SK-N-SH treated with all-trans-retinoic acid at 6 μM for 48 hours (cell line): ENCODE data around the gene GALNT1.
A peak's percentile ranks its signal among the peaks of the same experiment; 100 is the strongest.

Experiments used
- ATAC-seq: fragments of 200-7000 bp; cut with Tn5 transposase; 3 replicates; pipeline ENCODE4 v1.9.1; 2020; ENCODE audit warnings: mild to moderate bottlenecking, moderate library complexity
- ARNTL ChIP-seq: fragments of 450-650 bp; formaldehyde crosslinking; IDR thresholded peaks from 2 replicates; pipeline ENCODE4 v1.5.0; 2020; ENCODE audit warnings: low read depth, mild to moderate bottlenecking, moderate library complexity, borderline replicate concordance
- ESRRG ChIP-seq: fragments of 250-450 bp; sonication (Bioruptor Pico); IDR thresholded peaks from 2 replicates; pipeline ENCODE4 v1.6.1; 2021; ENCODE audit warnings: mild to moderate bottlenecking
- GLIS3 ChIP-seq: fragments of 250-450 bp; sonication (Bioruptor Pico); IDR thresholded peaks from 2 replicates; pipeline ENCODE4 v1.5.0; 2020; ENCODE audit warnings: mild to moderate bottlenecking, moderate library complexity
- OSR1 ChIP-seq: fragments of 250-450 bp; sonication (Bioruptor Pico); IDR thresholded peaks from 2 replicates; pipeline ENCODE4 v1.8.0; 2022; ENCODE audit warnings: moderate library complexity, mild to moderate bottlenecking, inconsistent platforms
- PPARA ChIP-seq: fragments of 250-450 bp; sonication (Bioruptor Pico); IDR thresholded peaks from 2 replicates; pipeline ENCODE4 v1.5.0; 2020; ENCODE audit warnings: mild to moderate bottlenecking, borderline replicate concordance
- RARB ChIP-seq: fragments of 250-450 bp; sonication (Bioruptor Pico); IDR thresholded peaks from 2 replicates; pipeline ENCODE4 v1.8.0; 2021; ENCODE audit warnings: mild to moderate bottlenecking, moderate library complexity
- SNAI2 ChIP-seq: fragments of 250-450 bp; sonication (Bioruptor Pico); IDR thresholded peaks from 2 replicates; pipeline ENCODE4 v1.5.0; 2020; ENCODE audit warnings: mild to moderate bottlenecking, moderate library complexity
- TCF4 ChIP-seq: fragments of 250-450 bp; sonication (Bioruptor Pico); IDR thresholded peaks from 2 replicates; pipeline ENCODE4 v1.8.0; 2021; ENCODE audit warnings: mild to moderate bottlenecking, moderate library complexity, borderline replicate concordance
- TOX ChIP-seq: fragments of 250-450 bp; sonication (Bioruptor Pico); IDR thresholded peaks from 2 replicates; pipeline ENCODE4 v1.8.0; 2021; ENCODE audit warnings: mild to moderate bottlenecking, moderate library complexity, borderline replicate concordance
- ZC3H10 ChIP-seq: fragments of 250-450 bp; sonication (Bioruptor Pico); IDR thresholded peaks from 2 replicates; pipeline ENCODE4 v1.5.1; 2021; ENCODE audit warnings: mild to moderate bottlenecking, moderate library complexity
- ZFP3 ChIP-seq: fragments of 250-450 bp; sonication (Bioruptor Pico); IDR thresholded peaks from 2 replicates; pipeline ENCODE4 v1.5.0; 2020; ENCODE audit warnings: mild to moderate bottlenecking, moderate library complexity
- ZFP30 ChIP-seq: fragments of 450-650 bp; formaldehyde crosslinking; IDR thresholded peaks from 2 replicates; pipeline ENCODE4 v1.5.0; 2022; ENCODE audit warnings: mild to moderate bottlenecking, moderate library complexity
- ZNF565 ChIP-seq: fragments of 450-650 bp; formaldehyde crosslinking; conservative IDR thresholded peaks from 2 replicates; pipeline ENCODE4 v1.5.0; 2020; ENCODE audit warnings: low read depth, mild to moderate bottlenecking, moderate library complexity
- ZNF70 ChIP-seq: fragments of 450-650 bp; formaldehyde crosslinking; IDR thresholded peaks from 2 replicates; pipeline ENCODE4 v1.5.0; 2020; ENCODE audit warnings: mild to moderate bottlenecking, moderate library complexity
- TF ChIP-seq, protein P1 (sequence below): fragments of 250-450 bp; sonication (Bioruptor Pico); IDR thresholded peaks from 2 replicates; pipeline ENCODE4 v1.5.1; 2020; ENCODE audit warnings: low read depth, mild to moderate bottlenecking, moderate library complexity
- TF ChIP-seq, protein P2 (sequence below): fragments of 250-450 bp; sonication (Bioruptor Pico); IDR thresholded peaks from 2 replicates; pipeline ENCODE4 v1.8.0; 2021; ENCODE audit warnings: low read depth, mild to moderate bottlenecking, moderate library complexity, borderline replicate concordance
- TF ChIP-seq, protein P3 (sequence below): fragments of 250-450 bp; sonication (Bioruptor Pico); IDR thresholded peaks from 2 replicates; pipeline ENCODE4 v1.8.0; 2020; ENCODE audit warnings: mild to moderate bottlenecking, moderate library complexity, borderline replicate concordance
- TF ChIP-seq, protein P4 (sequence below): fragments of 250-450 bp; sonication (Bioruptor Pico); IDR thresholded peaks from 2 replicates; pipeline ENCODE4 v1.5.0; 2020; ENCODE audit warnings: mild to moderate bottlenecking, moderate library complexity

The GALNT1 gene

DNA sequence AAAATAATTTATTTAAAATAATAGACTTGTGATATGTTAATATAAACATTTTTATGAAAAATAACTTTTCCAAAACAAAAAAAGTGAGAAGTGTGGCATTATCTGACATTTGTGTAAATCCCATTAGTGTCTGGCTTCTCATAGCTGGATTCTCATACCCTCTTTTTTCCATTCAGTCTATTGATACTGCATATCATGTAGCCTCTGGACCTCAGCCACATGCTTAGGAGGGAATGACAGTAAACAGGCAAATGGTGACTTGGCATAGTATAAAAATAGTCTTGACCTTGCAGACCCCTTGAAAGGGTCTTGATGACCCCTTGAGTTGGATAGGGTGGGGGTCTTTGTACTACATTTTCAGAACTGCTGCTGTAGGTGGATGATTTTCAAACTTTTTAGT lies 29.2 kb downstream of the GALNT1 start:
- TF ChIP-seq TOX (CRISPR knock-in tag) (no peak), ESRRG (CRISPR knock-in tag) (no peak)
- no peak for ATAC-seq

DNA sequence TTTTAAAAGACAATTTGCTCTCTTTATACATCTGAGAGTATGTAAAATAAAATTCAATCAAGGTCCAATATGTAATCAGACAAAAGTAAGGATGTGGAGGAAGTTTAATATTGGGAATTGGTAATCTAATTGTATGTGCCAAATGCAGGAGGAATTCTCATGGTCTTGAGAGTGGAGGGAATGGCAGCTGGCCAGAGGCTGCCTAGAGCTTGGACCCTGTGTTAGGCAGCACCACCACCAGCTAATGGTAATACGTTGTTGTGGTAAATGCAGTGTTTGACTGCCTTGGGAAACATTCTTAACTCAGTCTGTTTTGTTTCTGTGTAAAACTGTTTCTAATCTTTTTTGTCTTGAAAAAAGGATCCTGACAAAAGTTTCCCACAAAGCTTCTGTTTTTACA lies 30.0 kb downstream of the GALNT1 start:
- no peak; the same call in 2 of the 3 replicates for ATAC-seq
- no peak for TF ChIP-seq GLIS3 (CRISPR knock-in tag)
- no peak for TF ChIP-seq ZNF565 (CRISPR knock-in tag)
- TF ChIP-seq ZC3H10 (CRISPR knock-in tag), result no peak

DNA sequence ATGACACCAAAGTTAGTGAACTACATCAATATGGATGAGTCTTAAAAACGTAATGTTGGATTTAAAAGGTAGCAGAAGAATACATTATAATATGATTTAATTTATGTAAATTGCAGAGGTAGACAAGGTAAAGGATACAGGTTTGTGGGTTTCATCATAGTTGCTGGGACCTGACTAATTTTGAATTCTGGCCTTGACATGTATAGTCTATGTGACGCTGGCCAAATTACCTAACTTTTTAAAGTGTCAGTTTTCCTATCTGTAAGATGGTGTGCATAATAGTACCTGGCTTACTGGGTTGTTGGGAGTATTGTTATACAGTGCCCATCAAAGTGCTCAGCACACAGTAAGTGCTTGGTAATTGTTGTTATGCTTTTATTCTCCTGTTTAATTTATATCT lies 34.5 kb downstream of the GALNT1 start:
- TF ChIP-seq ARNTL (CRISPR knock-in tag) (no peak), SNAI2 (CRISPR knock-in tag) (no peak), ZNF565 (CRISPR knock-in tag) (no peak)
- ATAC-seq, result no peak

DNA sequence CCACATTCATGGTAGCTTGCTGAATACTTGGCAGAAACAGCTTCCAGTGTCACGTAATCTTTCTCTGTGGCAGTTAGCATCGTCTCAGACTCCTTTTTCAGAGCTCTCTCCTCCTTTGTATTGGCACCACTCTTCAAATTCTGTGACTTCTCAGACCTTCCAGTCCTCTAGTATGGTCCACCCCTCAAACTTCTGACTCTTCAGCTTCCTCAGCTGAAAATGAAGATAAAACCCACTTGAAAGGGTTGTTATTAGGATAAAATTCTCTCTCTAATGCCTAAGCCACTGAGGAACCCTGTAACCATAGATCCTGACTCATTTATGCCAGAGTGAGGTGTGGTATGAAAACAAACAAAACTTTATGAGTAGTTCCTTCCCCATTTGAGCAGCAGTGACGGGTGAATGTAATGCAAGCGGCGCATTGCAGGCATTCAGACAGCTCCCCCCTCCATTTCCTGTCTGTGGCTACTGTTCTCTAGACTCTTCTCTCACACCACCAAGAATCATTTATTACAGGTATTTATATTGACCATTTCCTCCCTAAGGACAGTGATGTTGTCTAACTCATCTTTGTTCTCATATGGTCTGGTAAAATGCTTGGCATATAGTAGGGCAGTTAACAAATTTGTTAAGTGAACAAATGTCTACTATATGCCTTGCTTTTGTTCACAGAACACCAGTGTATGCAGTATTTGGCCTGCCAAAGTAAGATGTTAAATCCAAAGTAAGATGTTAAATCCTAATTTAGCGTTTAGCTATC lies 35.3 kb downstream of the GALNT1 start:
- peak; percentile 81 for ATAC-seq
- TF ChIP-seq ZFP30 (no peak), GLIS3 (CRISPR knock-in tag) (no peak), ARNTL (CRISPR knock-in tag) (no peak), SNAI2 (CRISPR knock-in tag) (no peak)
- TF ChIP-seq, protein P1, sequence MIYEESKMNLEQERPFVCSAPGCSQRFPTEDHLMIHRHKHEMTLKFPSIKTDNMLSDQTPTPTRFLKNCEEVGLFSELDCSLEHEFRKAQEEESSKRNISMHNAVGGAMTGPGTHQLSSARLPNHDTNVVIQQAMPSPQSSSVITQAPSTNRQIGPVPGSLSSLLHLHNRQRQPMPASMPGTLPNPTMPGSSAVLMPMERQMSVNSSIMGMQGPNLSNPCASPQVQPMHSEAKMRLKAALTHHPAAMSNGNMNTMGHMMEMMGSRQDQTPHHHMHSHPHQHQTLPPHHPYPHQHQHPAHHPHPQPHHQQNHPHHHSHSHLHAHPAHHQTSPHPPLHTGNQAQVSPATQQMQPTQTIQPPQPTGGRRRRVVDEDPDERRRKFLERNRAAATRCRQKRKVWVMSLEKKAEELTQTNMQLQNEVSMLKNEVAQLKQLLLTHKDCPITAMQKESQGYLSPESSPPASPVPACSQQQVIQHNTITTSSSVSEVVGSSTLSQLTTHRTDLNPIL (CRISPR knock-in tag), result no peak
- TF ChIP-seq, protein P2, sequence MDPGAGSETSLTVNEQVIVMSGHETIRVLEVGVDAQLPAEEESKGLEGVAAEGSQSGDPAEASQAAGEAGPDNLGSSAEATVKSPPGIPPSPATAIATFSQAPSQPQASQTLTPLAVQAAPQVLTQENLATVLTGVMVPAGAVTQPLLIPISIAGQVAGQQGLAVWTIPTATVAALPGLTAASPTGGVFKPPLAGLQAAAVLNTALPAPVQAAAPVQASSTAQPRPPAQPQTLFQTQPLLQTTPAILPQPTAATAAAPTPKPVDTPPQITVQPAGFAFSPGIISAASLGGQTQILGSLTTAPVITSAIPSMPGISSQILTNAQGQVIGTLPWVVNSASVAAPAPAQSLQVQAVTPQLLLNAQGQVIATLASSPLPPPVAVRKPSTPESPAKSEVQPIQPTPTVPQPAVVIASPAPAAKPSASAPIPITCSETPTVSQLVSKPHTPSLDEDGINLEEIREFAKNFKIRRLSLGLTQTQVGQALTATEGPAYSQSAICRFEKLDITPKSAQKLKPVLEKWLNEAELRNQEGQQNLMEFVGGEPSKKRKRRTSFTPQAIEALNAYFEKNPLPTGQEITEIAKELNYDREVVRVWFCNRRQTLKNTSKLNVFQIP (CRISPR knock-in tag), result no peak

DNA sequence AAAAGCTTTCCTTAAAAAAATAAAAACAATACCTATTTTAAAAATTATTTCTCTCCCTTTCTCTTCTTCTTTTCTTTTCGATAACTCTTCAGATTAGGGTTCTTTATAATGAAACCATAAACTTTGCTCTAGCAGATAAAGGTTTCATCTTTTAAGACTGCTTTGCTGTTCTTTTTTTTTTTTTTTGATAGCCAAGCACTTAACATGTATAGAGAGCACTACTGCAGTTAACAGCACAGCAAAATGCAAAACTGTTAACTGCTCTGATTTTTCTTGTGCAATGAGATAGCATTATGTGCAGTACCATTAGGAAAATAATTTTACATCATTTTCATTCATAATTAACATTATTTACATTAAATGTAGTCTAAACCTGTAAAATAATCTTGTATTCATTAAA lies 36.3 kb downstream of the GALNT1 start:
- no peak for ATAC-seq
- TF ChIP-seq ZFP30 (no peak), TOX (CRISPR knock-in tag) (no peak)
- TF ChIP-seq, all 23 proteins: peak for 0

DNA sequence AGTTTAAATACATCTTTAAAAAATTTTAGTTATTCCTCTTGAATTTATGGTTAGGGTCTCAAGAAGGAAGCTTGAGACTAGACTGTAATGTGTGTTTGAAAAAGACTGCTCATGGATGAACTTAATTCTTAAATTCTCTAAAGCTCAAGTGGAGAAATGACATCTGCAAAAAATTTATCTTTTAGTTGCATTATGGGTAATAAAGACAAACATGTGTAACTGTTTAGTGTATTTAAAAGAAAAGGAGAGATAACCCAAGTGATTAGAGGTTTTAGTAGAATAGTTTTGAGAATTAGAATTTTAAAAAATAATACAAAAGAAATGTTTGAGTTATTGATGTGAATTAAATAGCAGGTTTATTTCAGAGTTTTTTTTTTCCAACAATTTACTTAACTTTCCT lies 36.7 kb downstream of the GALNT1 start:
- no peak for TF ChIP-seq ARNTL (CRISPR knock-in tag)
- TF ChIP-seq TCF4 (CRISPR knock-in tag), result peak; percentile 81
- peak; percentile 32; the same call in 1 of the 3 replicates for ATAC-seq

DNA sequence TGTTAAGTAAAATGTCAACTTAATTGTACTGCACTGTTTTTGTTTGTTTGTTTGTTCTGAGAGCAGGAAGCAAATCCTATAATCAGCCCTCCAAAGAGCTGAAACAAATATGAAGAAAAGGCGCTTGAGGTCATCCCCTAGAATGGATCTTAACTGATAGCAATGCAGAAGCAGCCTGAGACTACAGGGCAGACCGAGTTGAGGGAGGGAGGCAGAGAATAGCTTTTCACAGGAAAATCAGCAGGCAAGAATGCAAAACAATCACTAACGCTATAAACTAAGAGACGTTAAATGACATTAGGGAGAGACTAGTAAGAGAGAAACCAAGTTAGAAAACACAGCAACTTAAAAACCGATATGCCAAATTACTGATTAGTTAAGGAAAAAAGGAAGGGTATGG lies 37.2 kb downstream of the GALNT1 start:
- no peak for TF ChIP-seq ZFP3 (CRISPR knock-in tag)
- ATAC-seq, result peak; percentile 54

DNA sequence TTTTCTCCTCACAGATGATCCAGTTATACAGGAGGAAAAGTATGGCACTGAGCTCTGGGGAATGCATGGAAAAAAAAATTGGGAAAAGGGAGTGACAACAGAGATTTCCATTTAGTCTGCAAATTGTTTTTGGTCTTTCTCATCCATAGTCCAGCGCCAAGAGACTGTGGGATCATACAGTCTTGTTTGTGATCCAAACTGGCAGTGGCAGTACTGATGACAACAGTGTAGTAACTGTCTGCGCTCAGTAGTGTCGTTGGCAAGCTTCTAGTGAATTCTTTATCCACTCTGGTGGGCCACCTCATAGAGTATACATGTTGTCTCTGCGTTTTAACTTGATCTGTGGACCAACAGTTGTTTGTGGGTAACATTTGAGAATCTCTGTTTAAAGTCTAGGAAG lies 37.9 kb downstream of the GALNT1 start:
- TF ChIP-seq ESRRG (CRISPR knock-in tag) (no peak), PPARA (CRISPR knock-in tag) (no peak), ZFP30 (no peak), TCF4 (CRISPR knock-in tag) (no peak), TOX (CRISPR knock-in tag) (no peak), RARB (no peak), OSR1 (CRISPR knock-in tag) (no peak), ZNF70 (CRISPR knock-in tag) (no peak)
- 0 out of 3 replicates have a peak, but pooled peaks have one; percentile 18 for ATAC-seq

DNA sequence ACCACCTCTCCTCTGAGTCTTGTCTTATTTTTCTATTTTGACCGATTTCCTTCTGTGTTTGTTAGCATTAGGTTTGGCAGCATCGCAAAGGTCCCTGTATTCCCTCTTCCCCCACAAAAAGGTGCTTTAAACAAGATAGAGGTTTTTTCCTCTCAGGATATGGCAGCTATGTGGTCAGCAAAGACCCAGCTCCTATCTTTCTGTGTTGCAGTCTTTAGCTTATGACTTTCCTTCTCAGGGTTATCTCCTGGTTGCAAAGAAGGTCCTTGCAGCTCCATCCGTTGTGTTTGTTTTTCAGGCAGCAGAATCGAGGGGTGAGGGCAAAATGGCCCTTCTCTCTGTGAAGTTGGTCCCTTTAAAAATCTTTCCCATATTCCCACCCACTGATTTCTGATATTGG lies 38.4 kb downstream of the GALNT1 start:
- no peak for ATAC-seq
- no peak for TF ChIP-seq TCF4 (CRISPR knock-in tag)
- TF ChIP-seq, protein P3, sequence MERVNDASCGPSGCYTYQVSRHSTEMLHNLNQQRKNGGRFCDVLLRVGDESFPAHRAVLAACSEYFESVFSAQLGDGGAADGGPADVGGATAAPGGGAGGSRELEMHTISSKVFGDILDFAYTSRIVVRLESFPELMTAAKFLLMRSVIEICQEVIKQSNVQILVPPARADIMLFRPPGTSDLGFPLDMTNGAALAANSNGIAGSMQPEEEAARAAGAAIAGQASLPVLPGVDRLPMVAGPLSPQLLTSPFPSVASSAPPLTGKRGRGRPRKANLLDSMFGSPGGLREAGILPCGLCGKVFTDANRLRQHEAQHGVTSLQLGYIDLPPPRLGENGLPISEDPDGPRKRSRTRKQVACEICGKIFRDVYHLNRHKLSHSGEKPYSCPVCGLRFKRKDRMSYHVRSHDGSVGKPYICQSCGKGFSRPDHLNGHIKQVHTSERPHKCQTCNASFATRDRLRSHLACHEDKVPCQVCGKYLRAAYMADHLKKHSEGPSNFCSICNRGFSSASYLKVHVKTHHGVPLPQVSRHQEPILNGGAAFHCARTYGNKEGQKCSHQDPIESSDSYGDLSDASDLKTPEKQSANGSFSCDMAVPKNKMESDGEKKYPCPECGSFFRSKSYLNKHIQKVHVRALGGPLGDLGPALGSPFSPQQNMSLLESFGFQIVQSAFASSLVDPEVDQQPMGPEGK (CRISPR knock-in tag), result no peak
- TF ChIP-seq, protein P1 (CRISPR knock-in tag), result no peak
- TF ChIP-seq, protein P4, sequence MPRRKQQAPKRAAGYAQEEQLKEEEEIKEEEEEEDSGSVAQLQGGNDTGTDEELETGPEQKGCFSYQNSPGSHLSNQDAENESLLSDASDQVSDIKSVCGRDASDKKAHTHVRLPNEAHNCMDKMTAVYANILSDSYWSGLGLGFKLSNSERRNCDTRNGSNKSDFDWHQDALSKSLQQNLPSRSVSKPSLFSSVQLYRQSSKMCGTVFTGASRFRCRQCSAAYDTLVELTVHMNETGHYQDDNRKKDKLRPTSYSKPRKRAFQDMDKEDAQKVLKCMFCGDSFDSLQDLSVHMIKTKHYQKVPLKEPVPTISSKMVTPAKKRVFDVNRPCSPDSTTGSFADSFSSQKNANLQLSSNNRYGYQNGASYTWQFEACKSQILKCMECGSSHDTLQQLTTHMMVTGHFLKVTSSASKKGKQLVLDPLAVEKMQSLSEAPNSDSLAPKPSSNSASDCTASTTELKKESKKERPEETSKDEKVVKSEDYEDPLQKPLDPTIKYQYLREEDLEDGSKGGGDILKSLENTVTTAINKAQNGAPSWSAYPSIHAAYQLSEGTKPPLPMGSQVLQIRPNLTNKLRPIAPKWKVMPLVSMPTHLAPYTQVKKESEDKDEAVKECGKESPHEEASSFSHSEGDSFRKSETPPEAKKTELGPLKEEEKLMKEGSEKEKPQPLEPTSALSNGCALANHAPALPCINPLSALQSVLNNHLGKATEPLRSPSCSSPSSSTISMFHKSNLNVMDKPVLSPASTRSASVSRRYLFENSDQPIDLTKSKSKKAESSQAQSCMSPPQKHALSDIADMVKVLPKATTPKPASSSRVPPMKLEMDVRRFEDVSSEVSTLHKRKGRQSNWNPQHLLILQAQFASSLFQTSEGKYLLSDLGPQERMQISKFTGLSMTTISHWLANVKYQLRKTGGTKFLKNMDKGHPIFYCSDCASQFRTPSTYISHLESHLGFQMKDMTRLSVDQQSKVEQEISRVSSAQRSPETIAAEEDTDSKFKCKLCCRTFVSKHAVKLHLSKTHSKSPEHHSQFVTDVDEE (CRISPR knock-in tag), result no peak
